ENCODE measurements around the gene NSFL1C.

- no peak for TF ChIP-seq POLR2A (IDR thresholded peaks at IDR 0.05; ENCODE audit: low read depth)
- no peak for TF ChIP-seq CTCF (IDR thresholded peaks at IDR 0.05)
Observed at GRCh38 chr20:1422753-1423152, 43.9 kb downstream of the NSFL1C start.
